ENCODE results near the gene NPFFR2.

- TF ChIP-seq CTCF (IDR thresholded peaks at IDR 0.05) (no peak), POLR2A (IDR thresholded peaks at IDR 0.05) (no peak)
These were observed 140.0 kb downstream of the NPFFR2 start for GRCh38 chr4:72171761-72172160.

All from right lobe of liver (tissue), 4 donors.